Ascending aorta (tissue), 2 donors: ENCODE measurements around the gene NRXN3. TPM values are rescaled to one million over a fixed set of nuclear protein-coding genes. Genes with fewer than 3 reads are reported as not detected.

ENCODE experiments used
- DNase-seq, 2 donors: peaks; one replicate each; pipeline ENCODE4 v3.0.0-alpha.2; 2019; ENCODE audit warnings: low spot score in 2 of 2
- H3K27ac ChIP-seq, 2 donors: fragments of 200-600 bp; sonication (generic); one replicate each; pipeline ENCODE4 v1.5.1; 2016 to 2017; ENCODE audit warnings: mild to moderate bottlenecking in 1 of 2
- H3K27me3 ChIP-seq: fragments of 200-600 bp; sonication (generic); one replicate; pipeline ENCODE4 v1.5.1; 2017
- H3K36me3 ChIP-seq, 2 donors: fragments of 200-600 bp; sonication (generic); one replicate each; pipeline ENCODE4 v1.5.1; 2016
- H3K4me1 ChIP-seq, 2 donors: fragments of 200-600 bp; sonication (generic); one replicate each; pipeline ENCODE4 v1.5.1; 2016 to 2017; ENCODE audit warnings: mild to moderate bottlenecking in 1 of 2
- H3K4me3 ChIP-seq, 2 donors: fragments of 200-600 bp; sonication (generic); one replicate each; pipeline ENCODE4 v1.5.1; 2016 to 2017; ENCODE audit warnings: mild to moderate bottlenecking in 1 of 2
- H3K9me3 ChIP-seq, 2 donors: fragments of 200-600 bp; sonication (generic); one replicate each; pipeline ENCODE4 v1.5.1; 2016
- CTCF ChIP-seq, 3 experiments: fragments of 200-600 bp in 2 of 3; fragments of 450-650 bp in 1 of 3; sonication (generic) in 2 of 3; IDR thresholded peaks; one replicate each; pipeline ENCODE4 v1.5.1; 2016 to 2019; ENCODE audit warnings: antibody characterized with exemption in 3 of 3, mild to moderate bottlenecking in 1 of 3, moderate library complexity in 1 of 3
- intact Hi-C: fragments of 100-400 bp; cut with DNase I; formaldehyde crosslinking; loops from one replicate; pipeline ENCODE4 v1.15.1; 2023
- total RNA-seq: library from RNA; depleted of rRNA; stranded (reverse); fragments of >200 nt; gene quantifications from one replicate; pipeline ENCODE4 v1.1.0, GENCODE V29; 2016

Gene NRXN3
- total RNA-seq, 1 donor from 2014 or later = 21.0 TPM

GRCh38 chr14:79383031-79383430, 1212.9 kb downstream of the NRXN3 start:
- intact Hi-C loops = no loop called here
- Histone ChIP-seq H3K36me3 (no peaks in the 10 kb centered on the region), H3K27me3 (no peaks in the 10 kb centered on the region), H3K4me1 (no peaks in the 10 kb centered on the region), H3K4me3 (no peak overlapping the region), H3K9me3 (no peaks in the 10 kb centered on the region), H3K27ac (no peak overlapping the region)
- no peak for TF ChIP-seq CTCF (IDR thresholded peaks at IDR 0.05)
- DNase-seq = no peak

- TF ChIP-seq CTCF (IDR thresholded peaks at IDR 0.05) = no peak
- Histone ChIP-seq H3K27ac (no peak overlapping the region), H3K27me3 (no peaks in the 10 kb centered on the region), H3K4me3 (no peak overlapping the region), H3K4me1 (no peaks in the 10 kb centered on the region), H3K36me3 (no peaks in the 10 kb centered on the region), H3K9me3 (no peaks in the 10 kb centered on the region)
- DNase-seq = no peak
- intact Hi-C loops = no loop called here
Observed at GRCh38 chr14:79383475-79383874, 1213.3 kb downstream of the NRXN3 start.

GRCh38 chr14:79395061-79395460, 1224.9 kb downstream of the NRXN3 start:
- no peak for DNase-seq
- intact Hi-C loops = no loop called here

GRCh38 chr14:79404874-79405511, 1234.8 kb downstream of the NRXN3 start:
- no peaks in the 10 kb centered on the region for H3K9me3 ChIP-seq
- no peak overlapping the region for H3K4me3 ChIP-seq
- no peaks in the 10 kb centered on the region for H3K4me1 ChIP-seq
- no peaks in the 10 kb centered on the region for H3K36me3 ChIP-seq
- no peak for TF ChIP-seq CTCF (IDR thresholded peaks at IDR 0.05)
- no peak overlapping the region for H3K27ac ChIP-seq
- no peaks in the 10 kb centered on the region for H3K27me3 ChIP-seq
- no peak for DNase-seq
- intact Hi-C loops = no loop called here

More at GRCh38 chr14:79395061-79395460, 1224.9 kb downstream of the NRXN3 start:
- TF ChIP-seq CTCF (IDR thresholded peaks at IDR 0.05) = no peak
- no peaks in the 10 kb centered on the region for H3K36me3 ChIP-seq
- H3K4me1 ChIP-seq = no peaks in the 10 kb centered on the region
- H3K27me3 ChIP-seq = no peaks in the 10 kb centered on the region
- H3K4me3 ChIP-seq = no peak overlapping the region
- no peak overlapping the region for H3K27ac ChIP-seq
- no peaks in the 10 kb centered on the region for H3K9me3 ChIP-seq

GRCh38 chr14:79405512-79405910, 1235.3 kb downstream of the NRXN3 start:
- Histone ChIP-seq H3K36me3 (no peaks in the 10 kb centered on the region), H3K9me3 (no peaks in the 10 kb centered on the region), H3K27me3 (no peaks in the 10 kb centered on the region), H3K27ac (no peak overlapping the region), H3K4me1 (no peaks in the 10 kb centered on the region), H3K4me3 (no peak overlapping the region)
- intact Hi-C loops = no loop called here
- DNase-seq = no peak
- no peak for TF ChIP-seq CTCF (IDR thresholded peaks at IDR 0.05)

GRCh38 chr14:79407572-79407971, 1237.4 kb downstream of the NRXN3 start:
- Histone ChIP-seq H3K36me3 (no peaks in the 10 kb centered on the region), H3K27ac (no peak overlapping the region), H3K4me1 (no peaks in the 10 kb centered on the region), H3K4me3 (no peak overlapping the region), H3K9me3 (no peaks in the 10 kb centered on the region), H3K27me3 (no peaks in the 10 kb centered on the region)
- intact Hi-C loops = no loop called here
- TF ChIP-seq CTCF (IDR thresholded peaks at IDR 0.05) = no peak
- no peak for DNase-seq
